ENCODE measurements around the gene COPZ2. TPM values are rescaled to one million over a fixed set of nuclear protein-coding genes. Genes with fewer than 3 reads are reported as not detected.
A peak's percentile ranks its signal among the peaks of the same experiment; 100 is the strongest.

Gene COPZ2
- total and polyA plus RNA-seq, 3 donors from 2014 or later: 13.2 to 47.6 (median 14.7) TPM

DNA sequence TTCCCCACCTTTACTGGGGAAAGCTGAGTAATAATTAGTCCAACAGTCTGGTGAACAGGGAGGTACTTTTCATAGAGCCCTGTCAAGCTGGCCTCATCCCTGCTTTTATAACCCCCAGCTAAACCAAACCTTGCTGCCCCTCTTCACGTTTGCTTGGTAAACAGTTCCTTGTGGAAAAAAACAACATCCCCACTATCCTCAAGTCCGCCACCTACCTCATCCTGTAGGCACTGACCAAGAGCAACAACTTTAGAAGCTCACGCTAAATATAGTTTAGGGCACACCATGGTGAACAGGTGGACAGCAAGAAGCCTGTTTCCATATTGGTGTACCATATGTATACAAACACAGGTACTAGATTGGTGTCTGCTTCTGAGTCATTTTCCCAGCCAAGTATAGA lies 27.0 kb upstream of the COPZ2 start:
- H3K4me3 ChIP-seq: no peak overlapping the region
- no peaks in the 10 kb centered on the region for H3K9me3 ChIP-seq
- DNase-seq: no peak
- no peaks in the 10 kb centered on the region for H3K36me3 ChIP-seq (ENCODE audit: low read depth, missing control alignments)
- no peak overlapping the region for H3K27ac ChIP-seq
- peaks cover 6% of the 10 kb centered on the region for H3K4me1 ChIP-seq
- TF ChIP-seq, protein P1, sequence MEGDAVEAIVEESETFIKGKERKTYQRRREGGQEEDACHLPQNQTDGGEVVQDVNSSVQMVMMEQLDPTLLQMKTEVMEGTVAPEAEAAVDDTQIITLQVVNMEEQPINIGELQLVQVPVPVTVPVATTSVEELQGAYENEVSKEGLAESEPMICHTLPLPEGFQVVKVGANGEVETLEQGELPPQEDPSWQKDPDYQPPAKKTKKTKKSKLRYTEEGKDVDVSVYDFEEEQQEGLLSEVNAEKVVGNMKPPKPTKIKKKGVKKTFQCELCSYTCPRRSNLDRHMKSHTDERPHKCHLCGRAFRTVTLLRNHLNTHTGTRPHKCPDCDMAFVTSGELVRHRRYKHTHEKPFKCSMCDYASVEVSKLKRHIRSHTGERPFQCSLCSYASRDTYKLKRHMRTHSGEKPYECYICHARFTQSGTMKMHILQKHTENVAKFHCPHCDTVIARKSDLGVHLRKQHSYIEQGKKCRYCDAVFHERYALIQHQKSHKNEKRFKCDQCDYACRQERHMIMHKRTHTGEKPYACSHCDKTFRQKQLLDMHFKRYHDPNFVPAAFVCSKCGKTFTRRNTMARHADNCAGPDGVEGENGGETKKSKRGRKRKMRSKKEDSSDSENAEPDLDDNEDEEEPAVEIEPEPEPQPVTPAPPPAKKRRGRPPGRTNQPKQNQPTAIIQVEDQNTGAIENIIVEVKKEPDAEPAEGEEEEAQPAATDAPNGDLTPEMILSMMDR (IDR thresholded peaks at IDR 0.05): no peak
- TF ChIP-seq POLR2A (IDR thresholded peaks at IDR 0.05): no peak
- intact Hi-C loops (cut with DNase I; ENCODE audit: low total_unique reads): no loop called here
- H3K27me3 ChIP-seq: no peaks in the 10 kb centered on the region
- 81 to 86% methylated on average over 3 of the region's 3 CpGs for WGBS, 2 donors

DNA sequence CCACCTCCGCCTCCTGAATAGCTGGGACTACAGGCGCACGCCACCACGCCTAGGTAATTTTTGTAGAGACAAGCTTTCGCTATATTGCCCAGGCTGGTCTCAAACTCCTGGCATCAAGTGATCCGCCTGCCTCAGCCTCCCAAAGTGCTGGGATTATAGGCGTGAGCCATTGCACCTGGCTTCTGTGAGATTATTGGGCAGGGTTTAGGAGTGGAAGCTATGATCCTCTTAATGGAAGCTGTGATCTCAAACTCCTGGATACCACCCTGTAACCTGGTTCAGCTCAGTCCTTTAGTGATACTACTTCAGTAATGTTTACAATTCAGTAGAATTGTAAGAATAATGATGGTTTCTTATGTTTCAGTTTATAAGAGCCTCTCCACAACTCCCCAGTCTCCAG lies 24.7 kb upstream of the COPZ2 start:
- Histone ChIP-seq H3K9me3 (no peaks in the 10 kb centered on the region), H3K27ac (no peak overlapping the region), H3K4me1 (peaks cover 11% of the 10 kb centered on the region), H3K27me3 (no peaks in the 10 kb centered on the region), H3K4me3 (no peak overlapping the region), H3K36me3 (ENCODE audit: low read depth, missing control alignments) (no peaks in the 10 kb centered on the region)
- 88 to 96% methylated on average over 7 of the region's 7 CpGs for WGBS, 2 donors
- intact Hi-C loops (cut with DNase I; ENCODE audit: low total_unique reads): no loop called here
- no peak for DNase-seq
- no peak for TF ChIP-seq POLR2A (IDR thresholded peaks at IDR 0.05)

DNA sequence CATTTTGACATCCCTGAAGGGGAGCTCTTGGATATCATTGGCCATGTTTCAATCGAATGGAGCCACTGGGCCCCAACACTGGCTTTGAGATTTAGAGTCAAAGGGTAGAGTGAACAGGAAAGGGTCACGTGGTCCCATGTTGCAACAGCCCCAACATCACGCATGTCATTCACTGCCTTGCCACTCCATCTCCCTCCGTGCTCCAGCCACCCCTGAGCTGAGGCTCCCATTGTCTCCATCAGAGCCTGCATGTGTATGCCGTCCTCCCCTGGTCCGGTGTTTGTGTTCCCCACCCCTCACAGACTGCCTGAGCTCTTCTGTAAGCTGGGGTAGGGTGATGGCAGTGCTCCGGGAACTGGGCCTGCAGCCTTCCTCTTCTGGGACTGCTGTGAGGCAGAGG lies 22.7 kb upstream of the COPZ2 start:
- no peak overlapping the region for H3K27ac ChIP-seq
- intact Hi-C loops (cut with DNase I; ENCODE audit: low total_unique reads): no loop called here
- H3K4me1 ChIP-seq: peaks cover 17% of the 10 kb centered on the region
- H3K4me3 ChIP-seq: no peak overlapping the region
- no peaks in the 10 kb centered on the region for H3K27me3 ChIP-seq
- no peak for TF ChIP-seq POLR2A (IDR thresholded peaks at IDR 0.05)
- TF ChIP-seq, protein P1 (IDR thresholded peaks at IDR 0.05): no peak
- H3K36me3 ChIP-seq (ENCODE audit: low read depth, missing control alignments): no peaks in the 10 kb centered on the region
- DNase-seq: no peak
- no peaks in the 10 kb centered on the region for H3K9me3 ChIP-seq
- WGBS, 2 donors: 58 to 61% methylated on average over 7 of the region's 7 CpGs

DNA sequence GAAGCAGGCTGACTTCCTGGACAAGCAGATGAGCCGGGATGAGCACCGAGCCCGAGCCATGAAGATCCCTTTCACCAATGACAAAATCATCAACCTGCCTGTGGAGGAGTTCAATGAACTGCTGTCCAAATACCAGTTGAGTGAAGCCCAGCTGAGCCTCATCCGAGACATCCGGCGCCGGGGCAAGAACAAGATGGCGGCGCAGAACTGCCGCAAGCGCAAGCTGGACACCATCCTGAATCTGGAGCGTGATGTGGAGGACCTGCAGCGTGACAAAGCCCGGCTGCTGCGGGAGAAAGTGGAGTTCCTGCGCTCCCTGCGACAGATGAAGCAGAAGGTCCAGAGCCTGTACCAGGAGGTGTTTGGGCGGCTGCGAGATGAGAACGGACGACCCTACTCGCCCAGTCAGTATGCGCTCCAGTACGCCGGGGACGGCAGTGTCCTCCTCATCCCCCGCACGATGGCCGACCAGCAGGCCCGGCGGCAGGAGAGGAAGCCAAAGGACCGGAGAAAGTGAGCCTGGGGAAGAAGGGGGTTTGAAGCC lies 21.6 kb upstream of the COPZ2 start:
- Histone ChIP-seq H3K36me3 (ENCODE audit: low read depth, missing control alignments) (no peaks in the 10 kb centered on the region), H3K4me1 (peaks cover 24% of the 10 kb centered on the region), H3K27me3 (no peaks in the 10 kb centered on the region), H3K4me3 (no peak overlapping the region), H3K27ac (peak overlapping the region in 1 of 2 donors; percentile 11), H3K9me3 (no peaks in the 10 kb centered on the region)
- TF ChIP-seq, protein P1 (IDR thresholded peaks at IDR 0.05): no peak
- no peak for TF ChIP-seq POLR2A (IDR thresholded peaks at IDR 0.05)
- no peak for DNase-seq
- intact Hi-C loops (cut with DNase I; ENCODE audit: low total_unique reads): no loop called here
- WGBS, 2 donors: 67 to 81% methylated on average over 23 to 32 of the region's 32 CpGs

DNA sequence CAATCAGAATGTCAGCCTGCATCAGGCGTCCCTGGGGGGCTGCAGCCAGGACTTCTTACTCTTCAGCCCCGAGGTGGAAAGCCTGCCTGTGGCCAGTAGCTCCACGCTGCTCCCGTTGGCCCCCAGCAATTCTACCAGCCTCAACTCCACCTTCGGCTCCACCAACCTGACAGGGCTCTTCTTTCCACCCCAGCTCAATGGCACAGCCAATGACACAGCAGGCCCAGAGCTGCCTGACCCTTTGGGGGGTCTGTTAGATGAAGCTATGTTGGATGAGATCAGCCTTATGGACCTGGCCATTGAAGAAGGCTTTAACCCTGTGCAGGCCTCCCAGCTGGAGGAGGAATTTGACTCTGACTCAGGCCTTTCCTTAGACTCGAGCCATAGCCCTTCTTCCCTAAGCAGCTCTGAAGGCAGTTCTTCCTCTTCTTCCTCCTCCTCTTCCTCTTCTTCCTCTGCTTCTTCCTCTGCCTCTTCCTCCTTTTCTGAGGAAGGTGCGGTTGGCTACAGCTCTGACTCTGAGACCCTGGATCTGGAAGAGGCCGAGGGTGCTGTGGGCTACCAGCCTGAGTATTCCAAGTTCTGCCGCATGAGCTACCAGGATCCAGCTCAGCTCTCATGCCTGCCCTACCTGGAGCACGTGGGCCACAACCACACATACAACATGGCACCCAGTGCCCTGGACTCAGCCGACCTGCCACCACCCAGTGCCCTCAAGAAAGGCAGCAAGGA lies 21.0 kb upstream of the COPZ2 start:
- H3K27ac ChIP-seq: no peak overlapping the region
- no peak for TF ChIP-seq POLR2A (IDR thresholded peaks at IDR 0.05)
- TF ChIP-seq, protein P1 (IDR thresholded peaks at IDR 0.05): no peak
- intact Hi-C loops (cut with DNase I; ENCODE audit: low total_unique reads): no loop called here
- H3K36me3 ChIP-seq (ENCODE audit: low read depth, missing control alignments): no peaks in the 10 kb centered on the region
- H3K4me1 ChIP-seq: peaks cover 28% of the 10 kb centered on the region
- no peaks in the 10 kb centered on the region for H3K27me3 ChIP-seq
- DNase-seq: no peak
- 70 to 80% methylated on average over 10 to 11 of the region's 11 CpGs for WGBS, 2 donors
- no peaks in the 10 kb centered on the region for H3K9me3 ChIP-seq
- H3K4me3 ChIP-seq: no peak overlapping the region

All from testis (tissue), 3 donors.